Nephron progenitor cell (in vitro differentiated cells): ENCODE results near the gene SH3PXD2A.

ENCODE experiments used
- DNase-seq: peaks from one replicate; pipeline ENCODE4 v3.0.0; 2021
- H3K27ac Mint-ChIP-seq: 2 replicates; pipeline ENCODE4 v1.8.0; 2021; ENCODE audit warnings: mild to moderate bottlenecking, moderate library complexity, mixed read lengths
- H3K27me3 Mint-ChIP-seq: 2 replicates; pipeline ENCODE4 v1.8.0; 2021; ENCODE audit warnings: mild to moderate bottlenecking, low read depth, mixed read lengths; ENCODE audit not compliant: poor library complexity
- H3K36me3 Mint-ChIP-seq: 2 replicates; pipeline ENCODE4 v1.8.0; 2021; ENCODE audit warnings: low read depth, mixed read lengths
- H3K4me1 Mint-ChIP-seq: 2 replicates; pipeline ENCODE4 v1.8.0; 2021; ENCODE audit warnings: mixed read lengths
- H3K4me3 Mint-ChIP-seq: 2 replicates; pipeline ENCODE4 v1.8.0; 2021; ENCODE audit warnings: mild to moderate bottlenecking, moderate library complexity, mixed read lengths
- H3K9me3 Mint-ChIP-seq: 2 replicates; pipeline ENCODE4 v1.8.0; 2021; ENCODE audit warnings: mild to moderate bottlenecking, moderate library complexity, mixed read lengths
- TF ChIP-seq, protein P1 (sequence below): fragments of 200-600 bp; sonication (generic); IDR thresholded peaks from 2 replicates; pipeline ENCODE4 v1.5.0; 2021; ENCODE audit warnings: antibody characterized with exemption

The SH3PXD2A gene

GRCh38 chr10:103643381-103643780 is 212.0 kb downstream of the SH3PXD2A start:
- Mint-ChIP-seq H3K4me1 (peaks cover 66% of the 10 kb centered on the region), H3K9me3 (no peaks in the 10 kb centered on the region), H3K27me3 (peaks cover 5% of the 10 kb centered on the region), H3K27ac (peak overlapping the region; percentile 2), H3K36me3 (peaks cover 32% of the 10 kb centered on the region), H3K4me3 (no peak overlapping the region)
- TF ChIP-seq, protein P1, sequence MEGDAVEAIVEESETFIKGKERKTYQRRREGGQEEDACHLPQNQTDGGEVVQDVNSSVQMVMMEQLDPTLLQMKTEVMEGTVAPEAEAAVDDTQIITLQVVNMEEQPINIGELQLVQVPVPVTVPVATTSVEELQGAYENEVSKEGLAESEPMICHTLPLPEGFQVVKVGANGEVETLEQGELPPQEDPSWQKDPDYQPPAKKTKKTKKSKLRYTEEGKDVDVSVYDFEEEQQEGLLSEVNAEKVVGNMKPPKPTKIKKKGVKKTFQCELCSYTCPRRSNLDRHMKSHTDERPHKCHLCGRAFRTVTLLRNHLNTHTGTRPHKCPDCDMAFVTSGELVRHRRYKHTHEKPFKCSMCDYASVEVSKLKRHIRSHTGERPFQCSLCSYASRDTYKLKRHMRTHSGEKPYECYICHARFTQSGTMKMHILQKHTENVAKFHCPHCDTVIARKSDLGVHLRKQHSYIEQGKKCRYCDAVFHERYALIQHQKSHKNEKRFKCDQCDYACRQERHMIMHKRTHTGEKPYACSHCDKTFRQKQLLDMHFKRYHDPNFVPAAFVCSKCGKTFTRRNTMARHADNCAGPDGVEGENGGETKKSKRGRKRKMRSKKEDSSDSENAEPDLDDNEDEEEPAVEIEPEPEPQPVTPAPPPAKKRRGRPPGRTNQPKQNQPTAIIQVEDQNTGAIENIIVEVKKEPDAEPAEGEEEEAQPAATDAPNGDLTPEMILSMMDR: no peak
- DNase-seq: no peak

DNA sequence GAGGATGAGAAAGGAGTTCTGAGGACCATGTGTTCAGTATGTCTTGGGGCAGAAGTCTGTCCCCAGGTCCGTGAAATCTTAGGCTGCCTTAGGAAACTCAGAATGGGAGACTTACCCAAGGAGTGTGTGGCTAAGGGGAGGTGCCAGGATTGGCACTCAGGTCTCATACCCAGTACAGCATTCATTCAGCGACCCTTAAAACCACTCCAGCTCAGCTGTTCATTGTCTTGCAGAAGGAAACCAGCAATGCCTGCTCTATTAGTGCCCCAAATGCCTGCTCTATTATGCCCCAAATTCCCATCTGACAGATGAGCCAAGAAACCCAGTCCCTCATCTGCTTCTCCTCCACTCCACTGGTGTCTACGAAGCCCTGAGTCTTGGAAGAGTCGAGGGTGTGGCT is 214.1 kb downstream of the SH3PXD2A start:
- Mint-ChIP-seq H3K27ac (no peak overlapping the region), H3K36me3 (peaks cover 27% of the 10 kb centered on the region), H3K9me3 (no peaks in the 10 kb centered on the region), H3K27me3 (peaks cover 5% of the 10 kb centered on the region), H3K4me1 (peaks cover 66% of the 10 kb centered on the region), H3K4me3 (no peak overlapping the region)
- DNase-seq: no peak
- TF ChIP-seq, protein P1: no peak

- H3K27ac Mint-ChIP-seq: no peak overlapping the region
- peaks cover 2% of the 10 kb centered on the region for H3K27me3 Mint-ChIP-seq
- peaks cover 66% of the 10 kb centered on the region for H3K4me1 Mint-ChIP-seq
- peaks cover 25% of the 10 kb centered on the region for H3K36me3 Mint-ChIP-seq
- no peak for DNase-seq
- H3K4me3 Mint-ChIP-seq: no peak overlapping the region
- H3K9me3 Mint-ChIP-seq: no peaks in the 10 kb centered on the region
- TF ChIP-seq, protein P1: no peak
Observed at GRCh38 chr10:103640436-103641181, 214.8 kb downstream of the SH3PXD2A start.

- Mint-ChIP-seq H3K4me1 (peaks cover 65% of the 10 kb centered on the region), H3K4me3 (no peak overlapping the region), H3K27ac (peak overlapping the region; percentile 47), H3K9me3 (no peaks in the 10 kb centered on the region), H3K36me3 (peaks cover 18% of the 10 kb centered on the region), H3K27me3 (peaks cover 2% of the 10 kb centered on the region)
- TF ChIP-seq, protein P1: no peak
- DNase-seq: no peak
Observed at GRCh38 chr10:103638948-103639347, 216.4 kb downstream of the SH3PXD2A start.

DNA sequence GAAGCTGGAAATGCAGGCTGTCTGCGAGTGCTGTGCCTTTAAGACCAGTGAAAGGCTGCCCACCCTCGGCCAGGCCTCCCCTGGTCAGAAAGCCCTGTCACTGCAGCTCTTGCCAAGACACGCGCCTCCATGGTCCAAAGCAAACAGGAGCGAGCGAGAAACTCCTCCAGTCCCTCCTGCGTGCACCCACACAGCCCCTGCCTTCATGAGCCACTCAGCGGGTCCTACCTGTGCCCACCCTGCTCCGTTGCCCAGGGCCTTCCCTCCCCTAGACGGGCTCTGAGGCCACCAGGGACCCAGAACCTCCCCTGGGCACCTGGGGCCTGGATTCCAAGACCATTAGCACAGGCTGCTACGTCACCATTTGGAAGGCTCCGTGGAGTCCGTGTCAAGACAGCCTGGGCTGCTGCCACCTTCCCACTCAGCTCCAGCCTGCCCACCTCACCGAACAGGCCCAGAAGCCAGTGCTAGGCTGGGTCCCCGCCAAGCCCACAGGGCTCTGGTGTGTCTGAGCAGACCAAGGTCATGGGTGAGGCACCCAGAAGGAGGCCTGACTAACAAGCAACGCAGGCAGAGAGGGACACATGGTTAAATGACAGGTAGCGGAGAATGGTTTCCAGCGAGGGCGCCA is 217.3 kb downstream of the SH3PXD2A start:
- Mint-ChIP-seq H3K4me1 (peaks cover 58% of the 10 kb centered on the region), H3K27me3 (peaks cover 2% of the 10 kb centered on the region), H3K4me3 (no peak overlapping the region), H3K27ac (no peak overlapping the region), H3K36me3 (peaks cover 12% of the 10 kb centered on the region), H3K9me3 (no peaks in the 10 kb centered on the region)
- TF ChIP-seq, protein P1: no peak
- no peak for DNase-seq

DNA sequence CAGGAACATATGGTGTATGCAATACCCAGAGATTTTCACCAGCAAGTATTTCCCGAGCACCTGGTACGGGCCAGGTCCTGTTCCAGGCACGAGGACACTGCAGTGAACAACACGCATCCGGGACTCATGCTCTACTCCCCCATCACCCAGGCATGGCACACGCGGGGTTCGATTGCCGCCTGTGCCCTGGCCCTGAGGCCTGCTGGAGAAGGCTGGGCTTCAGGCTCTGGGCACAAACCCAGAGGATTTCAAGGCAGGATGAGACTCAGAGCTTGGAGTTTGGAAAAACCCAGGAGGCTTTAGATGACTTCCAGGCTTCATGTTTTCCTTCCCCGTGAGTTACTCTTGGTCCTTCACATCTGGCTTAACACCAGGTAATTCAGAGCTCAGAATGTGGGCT is 218.4 kb downstream of the SH3PXD2A start:
- peak overlapping the region; percentile 88 for H3K27ac Mint-ChIP-seq
- no peak overlapping the region for H3K4me3 Mint-ChIP-seq
- H3K27me3 Mint-ChIP-seq: no peaks in the 10 kb centered on the region
- no peaks in the 10 kb centered on the region for H3K9me3 Mint-ChIP-seq
- peaks cover 51% of the 10 kb centered on the region for H3K4me1 Mint-ChIP-seq
- no peak for DNase-seq
- H3K36me3 Mint-ChIP-seq: peaks cover 11% of the 10 kb centered on the region
- TF ChIP-seq, protein P1: no peak
